ENCODE results near the gene STARD7. TPM values are rescaled to one million over a fixed set of nuclear protein-coding genes. Genes with fewer than 3 reads are reported as not detected.
"Not testable (repeated sequence)": the region's sequence is repeated elsewhere in the genome, so short reads cannot be mapped to it uniquely, and the experiment has no call there.

Gene STARD7
- total RNA-seq, 1 donor from 2014 or later = 80.2 TPM

DNA sequence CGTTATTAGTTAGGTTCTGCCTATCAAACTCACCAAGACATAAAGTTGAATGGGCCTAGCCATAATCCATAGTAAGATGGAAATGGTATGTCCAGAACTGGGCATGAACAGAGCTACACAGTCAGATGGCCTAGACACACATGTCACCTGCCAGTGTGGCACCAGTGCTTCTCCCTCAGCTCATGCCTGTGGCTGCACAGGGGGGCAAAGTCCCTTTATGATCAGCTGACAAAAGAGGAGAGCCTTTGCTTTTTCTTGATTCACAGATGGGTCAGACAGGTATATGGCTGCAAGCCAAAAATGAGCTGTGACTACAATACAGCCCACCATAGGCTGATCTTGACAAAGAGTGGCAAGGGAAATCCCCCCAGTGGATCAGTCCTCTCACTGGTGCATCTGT lies 28.3 kb upstream of the STARD7 start:
- no peak overlapping the region for H3K27ac Mint-ChIP-seq (ENCODE audit: unreplicated experiment)
- no peaks in the 10 kb centered on the region for H3K36me3 Mint-ChIP-seq (ENCODE audit: unreplicated experiment)
- no peaks in the 10 kb centered on the region for H3K27me3 Mint-ChIP-seq (ENCODE audit: unreplicated experiment)
- no peak overlapping the region for H3K4me3 Mint-ChIP-seq (ENCODE audit: unreplicated experiment)
- H3K4me1 Mint-ChIP-seq (ENCODE audit: unreplicated experiment) = no peaks in the 10 kb centered on the region
- no peaks in the 10 kb centered on the region for H3K9me3 Mint-ChIP-seq (ENCODE audit: unreplicated experiment)
- DNase-seq (ENCODE audit: extremely low spot score, unreplicated experiment) = no peak
- TF ChIP-seq, protein P1, sequence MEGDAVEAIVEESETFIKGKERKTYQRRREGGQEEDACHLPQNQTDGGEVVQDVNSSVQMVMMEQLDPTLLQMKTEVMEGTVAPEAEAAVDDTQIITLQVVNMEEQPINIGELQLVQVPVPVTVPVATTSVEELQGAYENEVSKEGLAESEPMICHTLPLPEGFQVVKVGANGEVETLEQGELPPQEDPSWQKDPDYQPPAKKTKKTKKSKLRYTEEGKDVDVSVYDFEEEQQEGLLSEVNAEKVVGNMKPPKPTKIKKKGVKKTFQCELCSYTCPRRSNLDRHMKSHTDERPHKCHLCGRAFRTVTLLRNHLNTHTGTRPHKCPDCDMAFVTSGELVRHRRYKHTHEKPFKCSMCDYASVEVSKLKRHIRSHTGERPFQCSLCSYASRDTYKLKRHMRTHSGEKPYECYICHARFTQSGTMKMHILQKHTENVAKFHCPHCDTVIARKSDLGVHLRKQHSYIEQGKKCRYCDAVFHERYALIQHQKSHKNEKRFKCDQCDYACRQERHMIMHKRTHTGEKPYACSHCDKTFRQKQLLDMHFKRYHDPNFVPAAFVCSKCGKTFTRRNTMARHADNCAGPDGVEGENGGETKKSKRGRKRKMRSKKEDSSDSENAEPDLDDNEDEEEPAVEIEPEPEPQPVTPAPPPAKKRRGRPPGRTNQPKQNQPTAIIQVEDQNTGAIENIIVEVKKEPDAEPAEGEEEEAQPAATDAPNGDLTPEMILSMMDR (IDR thresholded peaks at IDR 0.05) = no peak

DNA sequence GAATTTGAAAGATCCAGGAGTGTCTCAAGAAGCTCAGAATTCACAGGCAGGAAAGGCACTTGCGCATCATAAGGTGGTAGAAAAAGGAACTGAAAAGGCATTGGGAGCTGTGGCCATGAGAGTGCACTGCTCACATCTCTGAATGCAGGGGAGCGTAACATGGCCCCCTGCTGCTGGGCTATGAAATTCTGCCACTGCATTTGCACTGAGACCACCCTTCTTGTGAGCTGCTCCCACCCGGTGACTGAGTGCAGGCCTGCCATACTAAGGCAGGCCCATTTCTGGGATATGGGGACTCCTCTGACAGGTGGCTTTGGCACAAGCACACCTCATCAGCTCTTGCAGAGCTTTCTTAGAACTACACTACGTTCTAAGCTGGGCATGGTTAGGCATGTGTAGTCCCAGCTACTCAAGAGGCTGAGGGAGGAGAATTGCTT lies 25.3 kb upstream of the STARD7 start:
- TF ChIP-seq, protein P1 (IDR thresholded peaks at IDR 0.05) = no peak
- H3K4me1 Mint-ChIP-seq (ENCODE audit: unreplicated experiment) = no peaks in the 10 kb centered on the region

DNA sequence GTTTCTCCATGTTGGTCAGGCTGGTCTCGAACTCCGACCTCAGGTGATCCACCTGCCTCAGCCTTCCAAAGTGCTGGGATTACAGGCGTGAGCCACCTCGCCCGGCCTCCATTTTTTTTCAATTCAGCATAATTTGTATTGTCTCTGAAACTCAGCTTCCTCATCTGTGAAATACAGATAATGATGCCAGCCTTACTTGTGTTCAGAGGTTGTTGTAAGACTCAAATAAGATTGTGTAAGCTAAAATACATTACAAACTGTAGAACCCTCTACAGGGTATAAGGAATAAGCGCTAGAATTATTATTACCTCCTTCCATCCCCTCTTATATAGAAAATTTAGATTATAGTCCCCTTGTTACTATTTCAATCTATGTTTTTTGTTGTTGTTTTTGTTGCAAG lies 24.8 kb upstream of the STARD7 start:
- DNase-seq (ENCODE audit: extremely low spot score, unreplicated experiment) = no peak
- Mint-ChIP-seq H3K36me3 (ENCODE audit: unreplicated experiment) (no peaks in the 10 kb centered on the region), H3K27ac (ENCODE audit: unreplicated experiment) (no peak overlapping the region), H3K4me1 (ENCODE audit: unreplicated experiment) (no peaks in the 10 kb centered on the region), H3K4me3 (ENCODE audit: unreplicated experiment) (no peak overlapping the region), H3K27me3 (ENCODE audit: unreplicated experiment) (no peaks in the 10 kb centered on the region), H3K9me3 (ENCODE audit: unreplicated experiment) (no peaks in the 10 kb centered on the region)
- TF ChIP-seq, protein P1 (IDR thresholded peaks at IDR 0.05) = no peak

More for the DNA sequence above, 25.3 kb upstream of the STARD7 start:
- no peaks in the 10 kb centered on the region for H3K36me3 Mint-ChIP-seq (ENCODE audit: unreplicated experiment)
- no peak overlapping the region for H3K4me3 Mint-ChIP-seq (ENCODE audit: unreplicated experiment)
- no peaks in the 10 kb centered on the region for H3K27me3 Mint-ChIP-seq (ENCODE audit: unreplicated experiment)
- no peaks in the 10 kb centered on the region for H3K9me3 Mint-ChIP-seq (ENCODE audit: unreplicated experiment)
- DNase-seq (ENCODE audit: extremely low spot score, unreplicated experiment) = no peak
- no peak overlapping the region for H3K27ac Mint-ChIP-seq (ENCODE audit: unreplicated experiment)

DNA sequence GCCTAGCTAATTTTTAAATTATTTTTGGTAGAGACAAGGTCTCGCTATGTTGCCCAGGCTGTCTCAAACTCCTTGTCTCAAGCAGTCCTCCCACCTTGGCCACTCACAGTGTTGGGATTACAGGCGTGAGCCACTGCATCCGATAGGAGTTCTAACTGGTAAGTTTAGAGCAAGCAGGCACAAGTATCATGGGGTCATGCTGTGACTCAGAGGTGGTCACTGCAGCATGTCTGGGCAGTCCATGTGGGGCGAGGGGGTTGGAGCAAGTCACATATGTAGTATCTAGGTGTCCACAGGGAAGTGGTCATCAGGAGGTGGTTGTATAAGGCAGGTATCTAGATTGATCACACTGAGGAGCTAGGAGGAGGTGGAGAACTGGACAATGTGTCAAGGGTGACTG lies 22.7 kb upstream of the STARD7 start:
- no peaks in the 10 kb centered on the region for H3K9me3 Mint-ChIP-seq (ENCODE audit: unreplicated experiment)
- no peak overlapping the region for H3K27ac Mint-ChIP-seq (ENCODE audit: unreplicated experiment)
- no peaks in the 10 kb centered on the region for H3K36me3 Mint-ChIP-seq (ENCODE audit: unreplicated experiment)
- H3K4me3 Mint-ChIP-seq (ENCODE audit: unreplicated experiment) = no peak overlapping the region
- H3K4me1 Mint-ChIP-seq (ENCODE audit: unreplicated experiment) = no peaks in the 10 kb centered on the region
- H3K27me3 Mint-ChIP-seq (ENCODE audit: unreplicated experiment) = no peaks in the 10 kb centered on the region
- no peak for DNase-seq (ENCODE audit: extremely low spot score, unreplicated experiment)
- TF ChIP-seq, protein P1 (IDR thresholded peaks at IDR 0.05) = no peak

DNA sequence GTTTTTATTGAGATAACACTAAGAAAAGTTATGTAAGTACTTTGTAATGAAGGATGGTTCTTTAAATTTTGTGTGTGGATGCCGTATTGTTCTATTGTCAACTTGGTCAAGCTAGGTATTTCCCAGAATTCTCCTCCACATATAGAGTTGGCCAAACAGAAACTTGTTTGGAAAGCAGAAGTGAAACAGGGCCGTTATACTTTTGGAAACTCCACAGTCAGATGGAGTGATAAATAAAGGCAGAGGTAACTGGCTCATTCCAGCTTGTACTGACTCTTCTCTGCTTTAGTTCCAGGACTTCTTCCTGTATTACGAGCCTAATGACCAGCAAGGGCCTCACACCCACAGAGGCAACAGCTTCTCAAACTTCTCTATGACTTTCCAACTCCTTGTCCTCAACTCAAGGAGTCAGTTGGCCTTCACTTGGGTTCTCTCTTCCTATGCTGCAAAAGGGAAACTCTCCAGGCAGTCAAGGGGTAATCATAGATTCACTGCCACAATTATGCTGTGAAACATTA lies 16.4 kb upstream of the STARD7 start:
- no peaks in the 10 kb centered on the region for H3K36me3 Mint-ChIP-seq (ENCODE audit: unreplicated experiment)
- H3K4me3 Mint-ChIP-seq (ENCODE audit: unreplicated experiment) = no peak overlapping the region
- no peaks in the 10 kb centered on the region for H3K4me1 Mint-ChIP-seq (ENCODE audit: unreplicated experiment)
- no peak overlapping the region for H3K27ac Mint-ChIP-seq (ENCODE audit: unreplicated experiment)
- TF ChIP-seq, protein P1 (IDR thresholded peaks at IDR 0.05) = no peak
- H3K27me3 Mint-ChIP-seq (ENCODE audit: unreplicated experiment) = no peaks in the 10 kb centered on the region
- no peaks in the 10 kb centered on the region for H3K9me3 Mint-ChIP-seq (ENCODE audit: unreplicated experiment)
- no peak for DNase-seq (ENCODE audit: extremely low spot score, unreplicated experiment)

DNA sequence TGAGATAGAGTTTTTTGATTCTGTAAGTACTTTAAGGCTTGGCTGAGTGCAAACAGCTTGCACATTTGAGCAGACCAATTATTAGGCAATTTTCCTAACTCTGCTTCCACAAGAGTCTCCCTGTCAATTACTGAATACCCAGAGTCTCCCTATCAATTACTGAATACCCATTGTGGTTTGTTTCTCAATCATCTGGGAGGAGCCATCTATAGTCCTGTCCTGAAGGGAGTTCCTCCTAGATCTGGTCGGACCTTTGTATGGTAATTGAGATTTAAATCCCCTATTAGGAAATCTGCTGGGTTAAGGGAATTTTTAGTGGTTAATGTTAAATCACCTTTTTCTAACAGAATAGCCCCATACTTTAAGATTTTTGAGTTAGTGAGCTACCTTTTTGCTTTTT lies 12.5 kb upstream of the STARD7 start:
- H3K4me1 Mint-ChIP-seq (ENCODE audit: unreplicated experiment); H3K4me3 Mint-ChIP-seq (ENCODE audit: unreplicated experiment); H3K27ac Mint-ChIP-seq (ENCODE audit: unreplicated experiment); H3K9me3 Mint-ChIP-seq (ENCODE audit: unreplicated experiment); H3K36me3 Mint-ChIP-seq (ENCODE audit: unreplicated experiment); DNase-seq (ENCODE audit: extremely low spot score, unreplicated experiment); H3K27me3 Mint-ChIP-seq (ENCODE audit: unreplicated experiment): not testable (repeated sequence)

DNA sequence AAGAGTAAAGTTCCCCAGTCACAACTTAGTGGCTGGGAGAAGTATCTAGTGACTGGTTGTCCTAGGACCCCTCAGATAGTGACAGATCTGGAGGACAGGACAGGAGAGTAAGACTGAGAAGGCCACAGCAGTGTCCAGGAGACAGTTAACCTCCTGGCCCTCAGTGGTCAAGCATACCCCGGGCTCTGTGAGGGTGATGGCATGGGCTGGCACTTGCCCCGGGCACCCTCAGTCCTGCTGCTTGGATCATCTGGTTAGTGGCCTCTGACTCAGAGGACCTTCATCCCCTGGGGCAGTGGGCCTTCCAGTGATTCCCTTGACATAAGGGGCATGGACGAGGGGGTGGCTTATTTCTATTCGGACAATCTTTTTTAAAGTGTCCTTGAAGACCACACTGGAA lies 11.3 kb upstream of the STARD7 start:
- not testable (repeated sequence) for DNase-seq (ENCODE audit: extremely low spot score, unreplicated experiment); H3K27me3 Mint-ChIP-seq (ENCODE audit: unreplicated experiment); H3K4me3 Mint-ChIP-seq (ENCODE audit: unreplicated experiment); H3K36me3 Mint-ChIP-seq (ENCODE audit: unreplicated experiment); H3K4me1 Mint-ChIP-seq (ENCODE audit: unreplicated experiment); H3K9me3 Mint-ChIP-seq (ENCODE audit: unreplicated experiment); H3K27ac Mint-ChIP-seq (ENCODE audit: unreplicated experiment)
